GM20000 (cell line): ENCODE results near the gene HIPK2.

Experiments used
- DNase-seq: peaks from one replicate; pipeline ENCODE4 v3.0.0; 2012; ENCODE audit warnings: low spot score
- CTCF ChIP-seq: IDR thresholded peaks from 2 replicates; pipeline ENCODE4 v1.5.1; 2012; ENCODE audit warnings: mild to moderate bottlenecking, control low read depth; ENCODE audit errors: extremely low read depth, missing control alignments

HIPK2 gene

GRCh38 chr7:139602143-139602722, 175.6 kb downstream of the HIPK2 start:
- DNase-seq = peak; percentile 45
- TF ChIP-seq CTCF = no peak

- no peak for TF ChIP-seq CTCF
Observed at GRCh38 chr7:139601176-139601575, 176.6 kb downstream of the HIPK2 start.

GRCh38 chr7:139600306-139600705, 177.5 kb downstream of the HIPK2 start:
- TF ChIP-seq CTCF = no peak
- no peak for DNase-seq

More at GRCh38 chr7:139601176-139601575, 176.6 kb downstream of the HIPK2 start:
- no peak for DNase-seq

GRCh38 chr7:139598642-139599041, 179.2 kb downstream of the HIPK2 start:
- TF ChIP-seq CTCF = no peak
- DNase-seq = no peak

- DNase-seq = no peak
- no peak for TF ChIP-seq CTCF
Observed at GRCh38 chr7:139597028-139597427, 180.8 kb downstream of the HIPK2 start.

- no peak for DNase-seq
- TF ChIP-seq CTCF = no peak
Observed at GRCh38 chr7:139596626-139597025, 181.2 kb downstream of the HIPK2 start.

GRCh38 chr7:139595806-139596205, 182.0 kb downstream of the HIPK2 start:
- DNase-seq = no peak

More at GRCh38 chr7:139595806-139596205, 182.0 kb downstream of the HIPK2 start:
- no peak for TF ChIP-seq CTCF
